ENCODE results near the gene IL11. TPM values are rescaled to one million over a fixed set of nuclear protein-coding genes. Genes with fewer than 3 reads are reported as not detected.

IL11 gene
- total RNA-seq, 1 donor from 2014 or later = 12.0 TPM

DNA sequence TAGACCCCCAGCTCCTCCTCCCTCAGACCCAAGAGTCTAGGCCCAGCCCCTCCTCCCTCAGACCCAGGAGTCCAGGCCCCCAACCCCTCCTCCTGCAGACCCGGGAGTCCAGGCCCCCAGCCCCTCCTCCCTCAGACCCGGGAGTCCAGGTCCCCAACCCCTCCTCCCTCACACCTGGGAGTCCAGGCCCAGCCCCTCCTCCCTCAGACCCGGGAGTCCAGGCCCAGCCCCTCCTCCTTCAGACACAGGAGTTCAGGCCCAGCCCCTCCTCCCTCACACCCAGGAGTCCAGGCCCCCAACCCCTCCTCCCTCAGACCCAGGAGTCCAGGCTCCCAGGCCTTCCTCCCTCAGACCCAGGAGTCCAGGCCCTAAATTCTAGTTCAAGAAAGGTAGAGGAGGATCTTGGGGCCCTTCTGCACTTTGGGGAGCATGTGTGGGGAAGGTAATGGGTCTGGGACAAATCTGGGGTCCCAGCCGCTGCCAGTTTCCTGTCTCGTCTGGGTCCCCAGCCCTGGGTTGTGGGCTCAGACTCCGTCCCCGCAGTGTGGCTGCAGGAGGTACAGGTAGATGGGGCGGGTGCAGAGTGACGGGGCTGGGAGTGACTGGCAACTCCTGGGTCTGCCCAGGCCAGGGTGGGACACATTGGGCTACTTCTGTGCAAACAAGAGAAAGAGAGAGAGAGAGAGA lies 3.2 kb upstream of the IL11 start:
- no peak for DNase-seq (ENCODE audit: low spot score)

DNA sequence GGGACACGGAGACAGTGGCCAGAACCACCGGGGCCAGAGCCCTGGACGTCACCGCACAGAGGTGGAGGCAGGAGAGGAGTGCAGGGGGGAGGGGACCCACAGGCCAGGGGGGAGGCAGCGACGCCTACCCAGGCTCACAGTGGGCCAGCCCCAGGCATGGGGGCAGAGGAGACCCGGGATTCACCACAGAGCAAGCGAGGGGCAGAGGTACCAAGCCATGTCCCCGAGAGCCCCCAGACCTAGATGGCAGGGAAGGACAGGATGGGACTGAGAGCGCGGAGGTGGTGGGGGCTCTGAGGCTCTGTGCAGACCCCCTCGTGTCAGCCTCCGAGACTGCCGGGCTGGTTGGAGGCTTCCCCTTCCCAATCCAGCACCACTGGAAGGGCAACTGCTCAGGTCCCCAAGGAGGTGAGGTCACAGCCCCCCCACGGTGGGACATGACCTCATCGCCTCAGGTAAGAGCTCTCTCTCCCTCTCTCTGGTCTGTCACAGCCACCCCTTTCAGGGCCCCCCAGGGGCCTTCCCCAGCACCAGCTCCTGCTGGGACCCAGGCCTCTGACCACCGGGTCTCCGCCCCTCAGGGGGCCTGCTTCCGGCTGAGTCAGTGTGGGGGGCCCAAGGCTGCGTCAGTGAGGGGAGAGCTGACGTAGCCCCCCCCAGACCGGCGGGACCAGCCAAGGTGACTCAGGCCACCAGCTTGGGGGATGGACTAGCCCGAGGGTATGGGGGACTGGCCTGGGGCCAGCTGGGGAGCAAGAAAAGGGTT lies 2.2 kb upstream of the IL11 start:
- no peak for DNase-seq (ENCODE audit: low spot score)

DNA sequence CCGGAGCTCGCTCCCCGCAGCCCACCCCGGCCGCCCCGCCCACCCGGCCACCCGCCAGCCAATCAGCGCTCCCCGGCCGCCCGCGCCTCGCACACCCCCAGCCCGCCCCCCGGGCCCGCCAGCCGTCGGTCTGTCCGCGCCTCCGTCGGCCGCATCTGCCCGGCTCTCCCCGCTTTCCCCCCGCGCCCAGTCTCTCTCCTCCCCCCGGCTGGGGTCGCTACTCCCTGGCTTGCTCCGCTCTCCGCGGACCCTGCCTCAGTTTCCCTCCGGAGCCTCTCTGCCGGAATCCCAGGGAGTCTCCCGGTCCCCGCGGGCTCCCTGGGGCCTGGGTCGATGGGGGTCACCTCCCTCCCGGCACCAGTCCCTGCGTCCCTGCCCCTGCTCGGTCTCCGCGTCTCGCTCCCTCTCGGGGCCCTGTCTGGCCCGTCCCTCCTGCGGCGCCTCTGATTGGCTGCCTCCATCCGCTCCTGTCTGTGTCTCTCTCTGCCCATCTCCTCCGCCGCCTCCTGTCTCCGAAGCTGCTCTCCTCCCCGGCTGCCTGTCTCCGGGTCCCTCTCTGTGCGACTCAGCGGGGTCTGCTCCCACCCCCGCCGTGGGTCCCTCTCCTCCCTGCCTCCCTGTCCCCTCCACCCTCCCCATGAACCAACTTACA lies 484 bp downstream of the IL11 start:
- peak; percentile 89 for DNase-seq (ENCODE audit: low spot score)

DNA sequence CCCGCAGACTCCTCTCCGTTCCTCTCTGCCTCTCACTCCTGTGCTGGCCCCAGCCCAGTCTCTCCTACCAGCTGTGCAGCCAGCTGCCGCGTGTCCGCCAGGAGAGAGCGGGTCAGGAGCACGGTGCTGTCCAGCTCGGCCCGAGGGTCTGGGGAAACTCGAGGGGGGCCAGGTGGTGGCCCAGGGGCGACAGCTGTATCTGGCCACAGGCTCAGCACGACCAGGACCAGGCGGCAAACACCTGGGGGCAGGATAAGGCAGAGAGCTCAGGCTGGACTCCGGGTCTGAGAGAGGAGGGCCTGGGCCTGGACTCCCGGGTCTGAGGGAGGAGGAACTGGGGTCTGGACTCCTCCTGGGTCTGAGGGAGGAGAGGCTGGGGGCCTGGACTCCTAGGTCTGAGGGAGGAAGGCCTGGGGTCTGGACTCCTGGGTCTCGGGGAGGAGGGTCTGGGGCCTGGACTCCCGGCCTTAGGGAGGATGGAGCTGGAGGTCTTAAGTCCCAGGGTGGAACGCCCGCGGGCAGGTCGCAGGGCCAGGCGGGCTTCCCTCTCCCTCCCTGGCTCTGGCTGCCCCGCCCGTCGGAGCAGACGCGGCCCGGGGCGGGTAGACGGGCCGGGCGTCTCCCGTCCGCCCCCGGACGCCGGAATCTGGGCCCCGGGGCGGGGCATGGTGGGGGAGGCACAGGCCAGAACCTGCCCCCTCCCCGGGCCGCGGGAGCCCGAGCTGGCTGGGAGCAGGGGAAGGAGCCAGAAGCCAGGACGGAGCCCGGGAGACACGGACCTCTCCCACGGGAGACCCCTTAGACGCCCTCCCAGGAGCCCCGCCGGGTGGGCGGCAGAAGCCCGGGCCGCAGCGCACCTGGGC lies 1.3 kb downstream of the IL11 start:
- DNase-seq (ENCODE audit: low spot score) = peak; percentile 86

- no peak for DNase-seq (ENCODE audit: low spot score)
Measured at GRCh38 chr19:55368106-55368505, 2.2 kb downstream of the IL11 start.

DNA sequence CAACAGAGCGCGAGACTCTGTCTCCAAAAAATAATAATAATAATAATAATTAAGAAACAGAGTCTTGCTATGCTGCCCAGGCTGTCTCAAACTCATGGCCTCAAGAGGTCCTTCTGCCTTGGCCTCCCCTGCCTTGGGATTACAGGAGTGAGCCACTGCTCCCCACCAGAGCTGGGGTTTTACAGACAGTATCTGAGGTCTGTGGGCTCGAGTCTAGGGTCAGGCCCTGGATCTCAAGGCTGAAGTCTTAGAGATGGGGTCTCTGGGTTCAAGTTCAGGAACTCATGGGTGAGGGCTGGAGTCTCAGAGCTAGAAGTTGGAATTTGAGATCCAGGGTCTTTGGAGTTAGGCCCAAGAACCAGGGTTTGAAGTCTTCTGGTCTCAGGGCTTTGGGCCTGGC lies 3.5 kb downstream of the IL11 start:
- no peak for DNase-seq (ENCODE audit: low spot score)

GRCh38 chr19:55365964-55366363 lies 4.3 kb downstream of the IL11 start:
- DNase-seq (ENCODE audit: low spot score) = no peak

DNA sequence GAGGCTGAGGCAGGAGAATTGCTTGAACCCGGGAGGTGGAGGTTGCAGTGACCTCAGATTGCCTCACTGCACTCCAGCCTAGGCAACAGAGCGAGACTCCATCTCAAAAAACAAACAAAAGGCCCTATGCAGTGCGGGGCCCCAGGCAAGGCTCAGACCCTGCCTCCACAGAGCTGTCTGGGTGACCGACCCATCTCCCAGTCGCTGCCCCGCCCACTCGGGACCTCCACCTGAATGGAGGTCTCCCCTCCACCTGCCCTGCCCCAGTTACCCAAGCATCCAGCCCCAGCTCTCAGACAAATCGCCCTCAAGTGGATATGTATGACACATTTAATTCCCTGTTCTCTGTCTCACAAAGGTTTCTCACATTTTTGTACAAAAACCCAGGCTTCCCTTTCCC lies 5.0 kb downstream of the IL11 start:
- DNase-seq (ENCODE audit: low spot score) = no peak

- no peak for DNase-seq (ENCODE audit: low spot score)
Measured at GRCh38 chr19:55362990-55363716, 7.1 kb downstream of the IL11 start, which contains the start of gene GARIN5B. Gene GARIN5B (minus strand): TSS chr19:55363260. CDS start chr19:55363066, 194 bp downstream.

DNA sequence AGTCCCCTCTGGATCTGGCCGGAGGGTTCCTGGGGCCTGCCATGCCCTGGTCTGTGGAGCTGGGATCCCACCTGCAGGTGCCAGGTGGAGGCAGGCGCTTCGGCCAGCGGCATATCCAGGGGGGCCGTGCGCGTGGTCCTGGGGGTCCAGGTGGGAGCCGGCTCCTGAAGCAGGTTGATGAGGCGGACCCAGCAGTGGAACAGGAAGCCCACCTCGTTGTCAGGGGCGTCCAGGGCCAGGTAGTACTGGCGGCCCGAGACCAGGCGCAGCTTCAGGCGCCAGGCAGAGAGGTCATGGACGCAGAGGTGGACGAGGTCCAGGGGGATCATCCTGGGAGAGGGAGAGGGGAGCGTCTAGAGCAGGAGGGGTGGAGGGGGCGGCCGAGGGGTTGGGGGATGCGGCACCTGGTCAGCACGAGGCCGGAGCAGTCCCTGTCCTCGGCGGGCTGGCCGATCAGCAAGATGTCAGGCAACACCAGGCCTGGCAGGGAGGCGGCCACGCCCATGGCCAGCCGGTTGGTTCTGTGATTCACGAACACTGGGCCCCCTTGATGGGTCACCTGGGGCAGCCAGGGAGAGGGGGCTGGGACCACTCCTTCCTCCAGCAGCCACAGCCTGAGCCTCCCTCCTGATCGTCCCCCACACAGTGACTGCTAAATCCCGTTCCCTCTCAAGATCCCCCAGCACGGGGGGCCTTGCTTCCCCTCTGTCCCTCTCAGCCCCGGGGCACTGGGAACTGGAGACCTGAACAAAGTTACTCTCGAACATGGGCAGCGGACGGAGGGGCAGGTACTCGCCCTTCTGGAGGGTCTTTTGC lies 7.9 kb downstream of the IL11 start:
- no peak for DNase-seq (ENCODE audit: low spot score)

DNA sequence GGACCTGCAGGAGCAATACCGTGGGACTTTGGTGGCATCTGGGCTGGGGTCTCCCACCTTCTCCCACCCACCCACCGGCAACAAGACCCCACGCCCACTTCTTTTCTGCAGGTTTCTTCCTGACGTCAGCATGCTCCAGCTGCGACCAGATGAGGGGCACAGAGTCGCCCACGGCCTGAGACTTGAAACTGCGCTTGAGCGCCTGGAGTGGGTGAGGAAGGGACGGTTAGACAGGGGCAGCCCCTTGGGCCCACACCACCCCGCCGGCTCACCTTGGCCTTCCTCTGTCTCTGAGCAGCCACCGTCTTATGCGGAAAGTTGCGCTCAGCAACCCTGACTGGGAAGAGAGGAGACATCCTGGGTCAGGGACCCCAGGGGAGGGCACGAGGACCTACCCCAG lies 9.4 kb downstream of the IL11 start:
- no peak for DNase-seq (ENCODE audit: low spot score)

DNA sequence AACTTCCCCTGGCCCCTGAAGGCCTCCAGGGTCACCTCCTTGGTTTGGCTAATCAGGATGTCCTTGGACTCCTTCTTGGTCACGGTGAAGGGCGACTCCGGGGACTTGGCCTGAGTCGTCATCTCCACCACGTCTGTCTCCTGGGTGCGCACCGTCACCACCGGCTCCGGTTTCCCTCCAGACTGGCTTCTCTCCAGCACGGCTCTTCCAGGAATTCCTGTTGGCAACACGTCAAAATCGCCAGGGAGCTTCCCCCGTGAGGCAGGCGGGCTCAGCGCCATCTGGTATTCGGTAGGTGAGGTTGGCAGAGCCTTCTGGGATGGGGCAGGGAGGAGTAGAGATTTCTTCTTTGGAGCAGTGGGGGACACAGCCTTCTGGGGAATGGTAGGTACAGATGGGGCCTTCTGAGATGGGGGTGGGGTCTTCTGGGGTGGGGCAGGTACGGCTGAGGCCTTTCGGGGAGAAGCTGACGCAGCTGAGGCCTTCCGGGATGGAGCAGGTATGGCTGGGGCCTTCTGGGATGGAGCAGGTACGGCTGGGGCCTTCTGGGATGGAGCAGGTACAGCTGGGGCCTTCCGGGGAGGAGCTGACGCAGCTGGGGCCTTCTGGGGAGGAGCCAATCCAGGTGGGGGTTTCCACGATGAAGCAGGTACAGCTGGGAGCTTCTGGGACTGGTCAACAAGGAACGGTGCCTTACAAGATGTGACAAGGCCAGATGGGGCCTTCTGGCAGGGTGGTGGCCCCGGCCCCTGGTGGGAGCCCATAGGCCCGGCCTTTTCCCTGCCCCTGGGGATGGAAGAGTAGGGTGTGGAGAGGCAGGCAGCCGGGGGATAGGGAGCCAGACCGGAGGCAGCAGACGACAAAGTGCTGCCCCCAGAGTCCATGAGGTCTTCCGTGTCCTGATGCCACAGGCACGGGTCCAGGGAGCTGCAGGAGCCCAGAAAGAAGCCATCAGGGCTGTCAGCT lies 11.0 kb downstream of the IL11 start:
- no peak for DNase-seq (ENCODE audit: low spot score)

DNA sequence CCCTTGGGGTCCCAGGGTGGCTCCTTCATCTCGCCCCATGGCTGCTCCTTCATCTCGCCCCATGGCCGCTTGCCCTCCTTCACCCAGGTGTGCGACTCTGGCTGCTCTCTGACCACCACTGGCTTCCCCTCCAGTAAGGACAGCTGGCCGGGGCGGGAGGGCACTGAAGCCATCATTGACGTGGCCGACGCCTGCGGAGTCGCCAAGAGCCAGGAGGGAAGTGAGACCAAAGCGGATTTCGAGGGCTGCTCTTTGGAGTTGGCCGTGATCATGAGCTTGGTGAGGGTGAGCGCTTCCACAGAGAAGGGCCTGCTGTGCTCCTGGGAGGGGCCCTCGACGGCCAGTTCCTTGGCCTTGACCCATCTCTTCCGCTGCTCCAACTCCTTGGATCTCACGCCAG lies 11.8 kb downstream of the IL11 start:
- no peak for DNase-seq (ENCODE audit: low spot score)

- DNase-seq (ENCODE audit: low spot score) = no peak
Measured at GRCh38 chr19:55355213-55355821, 14.9 kb downstream of the IL11 start.

DNA sequence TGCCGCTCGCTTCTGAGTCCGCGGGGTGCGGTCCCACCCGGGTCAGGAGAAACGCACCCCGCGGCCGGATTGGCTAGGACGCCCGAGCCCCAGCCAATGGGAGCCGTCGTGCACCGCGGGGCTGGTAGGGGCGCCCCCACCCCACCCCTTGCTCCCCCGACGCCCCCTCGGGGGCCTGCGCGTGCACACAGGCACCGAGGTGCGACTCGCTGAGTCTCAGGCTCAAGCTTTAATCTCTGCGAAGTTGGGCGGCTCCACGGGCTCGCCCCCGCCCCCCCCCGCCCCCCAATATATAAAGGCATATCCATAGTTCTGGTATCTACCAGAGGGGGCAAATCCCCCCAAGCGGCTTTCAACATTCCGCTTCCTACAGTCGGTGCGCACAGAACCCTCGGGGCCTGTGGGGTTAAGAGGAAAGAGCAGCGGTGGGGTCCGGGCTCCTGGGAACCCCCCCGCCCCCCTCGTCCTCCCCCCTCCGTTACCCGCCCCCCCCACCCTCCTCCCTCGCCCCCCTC lies 15.5 kb downstream of the IL11 start, which contains the start of gene COX6B2:
Gene COX6B2, minus strand, starts transcription at position 22 of the 515 bp plus-strand sequence. CDS start 198 bp downstream, outside the sequence.
- DNase-seq (ENCODE audit: low spot score) = no peak

GRCh38 chr19:55353803-55354697 lies 16.2 kb downstream of the IL11 start:
- peak; percentile 59 for DNase-seq (ENCODE audit: low spot score)

DNA sequence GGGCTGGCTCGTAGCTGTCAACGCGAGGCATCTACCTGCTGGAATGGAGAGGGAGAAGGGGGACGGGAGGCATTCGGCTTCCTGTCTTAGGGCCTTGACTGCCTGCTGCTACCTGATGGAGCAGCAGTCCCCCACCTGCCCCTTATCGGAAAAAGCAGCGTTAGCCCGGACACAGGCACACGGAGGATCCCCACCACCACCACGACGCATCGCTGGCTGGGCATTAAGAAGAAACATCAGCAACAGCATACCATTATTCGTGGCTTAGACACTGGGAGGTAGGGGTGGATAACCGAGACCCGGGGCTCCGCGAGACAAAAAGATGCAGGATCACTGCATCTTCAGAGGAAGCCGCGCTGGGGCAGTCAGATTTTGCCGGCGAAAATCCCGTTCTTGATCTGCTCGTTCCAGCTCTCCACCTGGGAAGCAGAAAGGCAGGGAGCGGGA lies 16.9 kb downstream of the IL11 start:
- DNase-seq (ENCODE audit: low spot score) = no peak

All from umbilical cord (tissue), 2 donors.